ENCODE results near the gene TSPAN9.

Gene TSPAN9

DNA sequence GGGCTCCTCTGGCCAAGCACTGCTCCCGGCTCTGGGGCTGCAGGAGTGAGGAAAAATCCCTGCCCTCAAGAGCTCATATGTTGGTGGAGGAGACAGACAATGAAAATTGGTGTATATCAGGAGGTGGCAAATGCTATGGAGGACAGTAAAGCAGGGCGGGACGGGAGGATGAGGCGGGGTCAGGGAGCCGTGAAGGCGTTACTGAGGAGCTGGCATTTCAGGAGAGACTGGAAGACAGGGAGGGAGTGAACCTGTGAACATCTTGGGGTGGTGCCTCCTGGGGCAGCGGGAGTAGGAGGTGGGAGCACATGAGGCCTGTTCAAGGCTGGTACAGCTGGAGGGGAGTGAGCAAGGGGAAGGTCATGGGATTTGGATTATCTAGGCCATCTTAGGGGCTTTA, 26.6 kb downstream of the TSPAN9 start:
- DNase-seq: no peak

DNA sequence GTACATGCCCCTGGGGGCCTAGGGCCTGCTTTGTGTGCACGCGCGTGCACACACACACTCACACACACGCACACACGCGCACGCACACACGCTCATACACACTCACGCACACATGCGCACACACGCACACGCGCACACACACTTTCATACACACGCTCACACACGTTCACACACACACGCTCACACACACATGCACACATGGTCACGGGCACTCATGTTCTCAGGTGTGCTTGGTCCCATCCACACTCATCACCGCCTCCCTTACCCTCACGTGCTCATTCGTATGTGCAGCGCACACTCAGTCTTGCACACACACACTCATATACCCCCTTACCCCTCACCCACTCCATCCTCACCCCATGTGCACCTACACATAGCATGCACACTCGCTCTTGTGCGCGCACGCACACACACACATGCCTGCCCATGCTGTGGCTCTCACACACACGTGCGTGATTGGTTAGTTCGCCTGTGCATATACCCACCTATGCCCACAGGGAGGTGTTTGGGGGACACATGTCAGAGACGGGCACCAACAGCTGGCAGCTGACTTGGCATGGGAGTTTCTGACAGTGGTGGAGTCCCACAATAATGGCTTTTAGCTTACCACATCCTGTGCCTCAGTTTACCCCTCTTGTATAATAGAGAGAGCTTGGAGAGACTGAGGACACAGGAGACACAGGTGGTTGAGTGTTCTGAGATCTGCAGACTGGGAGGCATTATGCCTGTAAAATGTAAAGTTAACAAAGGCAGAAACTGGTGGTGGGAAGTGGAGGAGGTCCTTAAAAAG, 28.7 kb downstream of the TSPAN9 start:
- DNase-seq: no peak

DNA sequence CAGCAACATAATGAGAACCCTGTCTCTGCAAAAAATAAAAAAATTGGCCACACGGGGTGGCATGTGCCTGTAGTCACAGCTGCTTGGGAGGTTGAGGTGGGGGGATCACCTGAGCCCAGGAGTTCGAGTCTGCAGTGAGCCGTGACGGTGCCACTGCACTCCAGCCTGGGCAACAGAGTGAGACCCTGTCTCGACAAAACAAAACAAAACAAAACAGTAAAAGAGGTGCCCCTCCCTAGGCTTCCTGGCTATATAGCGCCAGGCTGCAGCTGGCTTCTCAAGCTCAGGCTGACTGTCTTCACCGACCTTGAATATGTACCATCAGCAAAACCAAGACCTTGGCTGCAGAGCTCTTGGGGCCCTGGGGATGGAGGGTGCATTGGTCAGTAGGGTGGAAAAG, 29.4 kb downstream of the TSPAN9 start:
- DNase-seq: no peak

DNA sequence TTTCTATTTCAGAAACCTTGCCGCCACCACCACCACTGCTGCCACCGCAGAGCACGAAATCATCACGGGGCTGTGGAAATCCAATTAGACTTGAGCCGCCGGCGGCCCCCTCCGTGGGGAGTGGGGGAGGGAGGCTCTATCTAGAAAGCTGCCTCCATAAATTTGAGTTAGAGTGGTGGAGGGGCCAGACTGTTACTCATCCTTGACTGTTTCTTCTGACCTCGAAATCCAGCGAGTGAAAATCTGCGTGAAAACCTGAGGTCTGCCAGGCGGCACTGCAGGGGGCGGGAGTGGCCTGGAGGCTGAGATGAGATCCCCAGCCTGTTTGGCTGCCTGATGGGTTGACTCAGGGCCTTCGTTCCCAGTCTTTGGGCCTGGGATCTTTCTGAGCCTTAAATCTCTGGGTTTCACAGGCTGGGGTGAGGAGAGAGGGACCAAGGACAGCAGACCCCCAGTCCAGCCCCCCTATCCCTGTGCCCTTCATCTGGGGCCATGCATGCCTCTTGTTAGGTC, 29.9 kb downstream of the TSPAN9 start:
- DNase-seq: no peak

DNA sequence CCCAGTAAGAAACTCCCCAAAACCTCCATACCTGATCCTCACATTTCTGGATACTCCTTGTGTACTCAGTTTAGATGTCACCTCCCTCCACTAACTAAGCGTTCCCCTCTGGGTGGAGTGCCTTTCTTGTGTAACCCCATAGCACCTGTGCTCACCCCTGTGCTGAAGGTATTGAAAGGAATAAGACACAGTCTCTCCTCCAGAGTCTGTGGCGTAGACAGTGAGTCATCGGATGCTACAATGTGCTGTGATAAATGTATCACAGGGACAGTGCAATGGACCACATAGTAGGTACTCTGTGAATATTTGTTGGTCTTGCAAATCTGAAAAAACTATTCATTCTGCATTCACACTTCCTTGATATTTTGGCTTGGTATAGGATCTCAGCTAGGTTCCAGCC, 30.8 kb downstream of the TSPAN9 start:
- no peak for DNase-seq

DNA sequence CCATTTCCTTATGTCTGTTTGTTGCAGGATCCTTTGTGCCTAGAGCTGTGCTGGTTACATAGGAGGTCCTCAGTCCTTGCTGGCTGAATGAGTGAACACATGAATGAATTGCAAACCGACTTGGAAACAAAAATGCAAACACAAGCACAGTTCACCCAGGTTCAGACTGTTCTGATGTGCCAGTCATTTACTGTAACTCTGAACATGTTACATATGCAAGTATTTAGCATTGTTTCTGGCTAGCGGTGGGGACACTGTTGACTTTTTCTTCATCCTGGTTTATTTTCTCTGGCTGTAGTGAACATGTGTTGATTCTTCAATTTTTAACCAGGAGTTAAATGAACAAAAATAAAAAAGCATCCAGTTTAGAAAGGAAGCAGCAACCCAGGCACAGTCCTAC, 33.4 kb downstream of the TSPAN9 start:
- no peak for DNase-seq

DNA sequence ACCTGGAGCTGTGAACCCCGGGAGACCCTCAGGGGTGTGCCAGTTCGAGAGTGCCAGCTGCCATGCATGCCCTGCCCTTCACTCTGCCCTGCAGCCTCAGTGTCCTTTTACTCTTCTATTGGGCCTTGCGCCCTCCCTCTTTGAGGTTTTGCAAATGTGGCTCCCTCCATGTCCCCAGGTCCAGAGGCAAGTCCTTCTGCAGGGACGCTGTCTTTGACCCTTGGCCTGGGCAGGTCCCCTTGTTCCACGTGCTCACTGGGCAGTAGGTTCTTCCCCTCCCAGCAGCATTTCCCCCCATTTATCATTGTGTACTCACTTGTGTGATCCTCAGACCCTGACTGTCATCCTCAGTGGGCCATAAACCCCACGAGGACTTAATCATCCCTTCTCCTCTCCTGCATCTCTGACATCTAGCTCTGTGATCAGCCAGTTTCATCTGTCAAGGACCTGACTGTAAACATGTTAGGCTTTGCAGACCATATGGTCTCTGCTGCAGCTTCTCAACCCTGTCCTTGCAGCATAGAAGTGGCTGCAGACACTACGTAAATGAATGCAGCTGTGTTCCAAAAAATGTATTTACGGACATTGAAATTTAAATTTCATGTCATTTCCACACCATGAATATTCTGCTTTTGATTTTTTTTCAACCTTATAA, 36.6 kb downstream of the TSPAN9 start:
- DNase-seq: no peak

DNA sequence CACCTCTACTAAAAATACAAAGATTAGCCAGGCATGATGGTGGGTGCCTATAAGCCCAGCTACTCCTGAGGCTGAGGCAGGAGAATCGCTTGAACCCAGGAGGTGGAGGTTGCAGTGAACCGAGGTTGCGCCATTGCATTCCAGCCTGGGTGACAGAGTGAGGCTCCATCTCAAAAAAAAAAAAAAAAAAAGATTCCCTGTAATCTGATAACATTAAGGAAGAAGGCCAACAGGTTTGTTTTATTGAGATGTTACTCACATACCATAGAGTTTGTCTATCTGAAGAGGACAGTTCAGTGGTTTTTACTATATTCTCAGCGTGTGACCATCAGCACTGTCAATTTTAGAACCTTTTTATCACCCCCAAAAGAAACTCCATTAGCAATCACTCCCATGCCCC, 37.5 kb downstream of the TSPAN9 start:
- no peak for DNase-seq

DNA sequence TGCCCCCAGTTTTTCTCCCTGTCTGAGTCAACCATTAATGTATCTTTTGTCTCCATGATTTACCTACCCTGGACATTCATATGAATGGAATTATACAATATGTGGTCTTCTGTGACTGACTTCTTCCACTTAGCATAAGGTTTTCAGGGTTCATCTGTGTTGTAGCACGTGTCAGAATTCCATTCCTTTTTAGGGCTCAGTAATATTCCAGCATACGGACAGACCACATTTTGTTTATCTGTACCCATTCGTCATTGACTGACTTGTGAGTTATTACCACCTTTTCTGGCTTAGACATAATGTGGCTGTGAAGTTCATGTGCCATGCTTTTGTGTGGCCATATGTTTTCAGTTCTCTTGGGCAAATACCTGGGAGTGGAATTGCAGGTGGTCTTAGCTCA, 37.9 kb downstream of the TSPAN9 start:
- DNase-seq: no peak

DNA sequence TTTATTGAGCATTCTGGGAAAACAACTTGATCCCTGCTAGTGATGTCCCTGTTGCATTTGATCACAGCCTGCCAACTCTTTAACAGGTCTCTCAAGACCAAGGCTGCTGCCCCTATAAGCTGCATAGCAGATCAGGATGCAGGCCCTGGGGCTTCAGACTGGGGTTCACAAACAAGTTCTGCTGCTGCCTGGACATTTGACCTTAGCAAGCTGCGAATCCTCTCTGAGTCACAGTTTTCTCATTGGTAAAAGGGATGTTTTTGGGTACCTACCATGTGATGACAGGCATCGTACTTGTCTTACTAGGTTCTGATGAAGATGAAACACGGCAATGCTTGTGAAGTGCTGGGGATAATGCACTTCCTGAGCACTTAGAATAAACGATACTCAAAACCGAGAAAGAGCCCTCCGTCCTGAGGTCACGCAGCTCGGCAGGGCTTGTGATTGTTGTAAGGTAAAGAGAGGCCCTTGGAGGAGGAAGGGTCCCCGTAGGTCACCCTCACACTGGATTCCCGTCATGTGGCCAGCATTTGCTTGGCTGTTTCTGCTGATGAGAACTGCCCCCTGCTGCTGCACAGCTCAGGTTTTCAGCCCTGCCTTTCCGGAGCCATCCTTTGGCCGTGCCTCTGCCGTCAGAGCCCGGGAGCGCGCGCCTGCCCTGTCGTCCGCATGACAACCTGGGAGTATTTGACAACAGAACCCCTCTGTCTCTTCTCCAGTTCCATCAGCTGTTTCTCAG, 39.1 kb downstream of the TSPAN9 start:
- DNase-seq: no peak

DNA sequence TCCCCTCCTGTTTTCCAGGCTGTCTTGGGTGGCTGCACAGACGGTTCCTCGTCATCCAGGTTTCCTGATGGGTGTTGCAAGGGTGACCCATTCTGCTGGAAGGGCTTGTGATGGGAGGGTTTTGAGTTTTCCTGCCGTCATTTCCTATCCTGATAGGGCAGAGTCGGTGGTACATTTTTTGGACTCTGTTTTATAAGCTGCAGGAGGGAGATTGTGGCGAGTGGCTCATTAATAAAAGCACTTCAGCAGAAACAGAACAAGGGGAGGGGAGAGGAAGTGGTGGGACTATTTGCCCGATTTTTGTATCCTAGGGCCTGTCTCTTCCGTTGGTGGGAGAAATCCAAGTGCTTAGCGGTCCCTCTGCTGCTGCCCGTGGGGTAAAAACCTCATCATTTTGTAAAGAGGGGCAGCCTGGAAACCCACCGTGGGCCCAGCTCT, 40.0 kb downstream of the TSPAN9 start:
- no peak for DNase-seq

DNA sequence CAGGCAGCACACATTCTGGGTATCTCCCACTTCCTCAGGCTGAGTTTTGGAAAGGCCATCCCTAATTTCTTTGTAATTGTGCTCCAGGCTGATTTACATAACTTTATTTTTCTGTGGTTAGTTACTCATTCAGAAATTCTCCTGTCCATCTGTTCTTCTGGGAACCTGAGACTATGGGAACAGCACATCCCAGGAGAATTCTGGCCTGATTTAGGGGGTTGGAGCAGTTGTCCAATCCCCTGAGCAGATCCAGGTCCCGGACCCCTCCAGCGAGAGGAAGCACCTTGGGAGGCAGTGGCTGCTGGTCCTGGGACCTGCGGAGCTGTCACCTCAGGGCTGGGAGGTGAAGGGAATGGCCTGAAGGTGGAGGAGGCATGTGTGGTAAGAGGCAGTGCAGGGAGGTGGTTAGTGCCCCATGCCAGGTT, 40.4 kb downstream of the TSPAN9 start:
- DNase-seq: no peak

DNA sequence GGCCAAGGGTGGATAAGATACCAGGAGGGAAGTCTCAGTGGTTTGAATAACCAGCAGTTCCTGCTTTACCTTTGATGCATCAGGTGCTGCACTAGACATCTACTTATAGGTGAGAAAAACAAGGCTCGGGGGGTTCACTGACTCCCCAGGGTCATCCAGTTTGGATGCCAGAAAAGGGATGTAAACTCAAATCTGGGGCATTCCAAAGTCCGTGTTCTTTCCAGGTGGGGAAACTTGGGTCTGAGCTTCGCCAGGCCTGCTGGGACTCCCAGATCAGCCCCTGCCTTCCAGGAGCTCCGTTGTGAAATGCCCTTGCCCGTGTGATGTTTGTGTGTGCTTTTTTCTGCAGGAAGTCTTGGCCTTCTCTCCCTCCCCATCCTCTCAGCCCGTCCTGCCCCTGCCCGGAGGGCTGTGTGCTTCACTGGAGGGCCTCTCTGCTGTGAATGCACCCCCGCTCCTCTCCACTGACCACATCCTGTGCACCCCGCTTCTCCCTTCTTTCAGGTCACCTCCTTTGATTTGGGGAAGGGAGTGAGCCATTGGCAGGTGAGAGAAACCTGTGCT, 42.1 kb downstream of the TSPAN9 start:
- no peak for DNase-seq

DNA sequence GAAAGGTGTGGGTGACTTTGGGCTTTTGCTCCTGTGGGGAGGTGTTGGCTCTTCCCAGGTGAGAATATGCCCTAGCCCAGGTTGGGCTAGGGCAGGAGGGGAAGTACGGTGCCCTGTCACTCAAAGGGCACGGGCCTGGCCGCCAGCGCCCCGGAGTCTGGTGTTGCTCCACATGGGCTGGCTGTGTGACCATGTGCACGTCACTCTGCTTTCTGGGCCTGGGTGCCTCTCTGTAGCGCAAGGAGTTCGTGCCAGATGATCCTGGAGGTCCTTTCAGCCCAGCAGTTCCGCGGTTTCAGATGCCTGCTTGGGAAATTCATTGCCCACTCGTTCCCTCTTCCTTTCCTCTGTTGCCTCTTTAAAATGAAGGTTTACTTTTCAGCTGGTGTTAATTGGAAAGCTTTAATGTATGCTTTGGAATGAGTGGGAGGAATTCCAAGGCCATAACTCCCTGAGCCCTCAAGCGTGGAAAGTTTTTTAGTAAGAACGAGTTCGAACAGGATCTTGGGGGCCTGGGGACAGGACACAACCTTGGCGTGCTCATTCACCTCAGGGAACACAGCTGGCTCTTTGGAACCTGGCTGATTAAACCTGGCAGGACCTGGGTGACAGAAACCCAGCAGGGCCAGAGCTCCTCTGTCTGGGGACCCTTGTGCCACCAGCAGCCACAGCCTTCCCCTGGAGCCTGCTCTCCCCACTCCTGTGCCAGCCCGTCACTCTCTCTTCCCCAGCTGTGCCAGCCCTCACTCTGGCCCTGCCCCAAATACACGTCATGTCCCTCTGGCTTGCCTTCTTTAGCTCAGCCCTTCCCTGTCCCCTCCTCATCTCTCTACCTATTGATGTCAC, 42.8 kb downstream of the TSPAN9 start:
- DNase-seq: no peak

DNA sequence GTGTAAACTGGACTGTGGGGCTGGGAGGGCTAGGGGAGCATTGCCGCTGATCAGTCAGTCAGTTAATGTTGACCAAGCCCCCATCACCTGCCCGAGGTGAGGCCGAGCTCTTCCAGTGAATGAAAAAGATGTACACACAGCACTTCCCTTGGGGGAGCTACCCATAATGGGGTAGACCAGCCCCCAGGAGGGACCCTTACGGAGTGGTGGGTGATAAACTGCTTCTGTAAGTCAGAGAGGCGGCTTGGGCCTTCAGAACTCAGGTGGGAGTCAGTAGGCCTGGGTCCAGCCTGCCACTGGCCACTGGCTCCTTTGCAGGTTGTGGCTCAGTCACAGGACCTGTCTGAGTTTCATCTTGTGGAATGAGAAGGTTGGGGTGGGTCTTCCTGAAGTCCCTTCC, 43.5 kb downstream of the TSPAN9 start:
- no peak for DNase-seq

DNA sequence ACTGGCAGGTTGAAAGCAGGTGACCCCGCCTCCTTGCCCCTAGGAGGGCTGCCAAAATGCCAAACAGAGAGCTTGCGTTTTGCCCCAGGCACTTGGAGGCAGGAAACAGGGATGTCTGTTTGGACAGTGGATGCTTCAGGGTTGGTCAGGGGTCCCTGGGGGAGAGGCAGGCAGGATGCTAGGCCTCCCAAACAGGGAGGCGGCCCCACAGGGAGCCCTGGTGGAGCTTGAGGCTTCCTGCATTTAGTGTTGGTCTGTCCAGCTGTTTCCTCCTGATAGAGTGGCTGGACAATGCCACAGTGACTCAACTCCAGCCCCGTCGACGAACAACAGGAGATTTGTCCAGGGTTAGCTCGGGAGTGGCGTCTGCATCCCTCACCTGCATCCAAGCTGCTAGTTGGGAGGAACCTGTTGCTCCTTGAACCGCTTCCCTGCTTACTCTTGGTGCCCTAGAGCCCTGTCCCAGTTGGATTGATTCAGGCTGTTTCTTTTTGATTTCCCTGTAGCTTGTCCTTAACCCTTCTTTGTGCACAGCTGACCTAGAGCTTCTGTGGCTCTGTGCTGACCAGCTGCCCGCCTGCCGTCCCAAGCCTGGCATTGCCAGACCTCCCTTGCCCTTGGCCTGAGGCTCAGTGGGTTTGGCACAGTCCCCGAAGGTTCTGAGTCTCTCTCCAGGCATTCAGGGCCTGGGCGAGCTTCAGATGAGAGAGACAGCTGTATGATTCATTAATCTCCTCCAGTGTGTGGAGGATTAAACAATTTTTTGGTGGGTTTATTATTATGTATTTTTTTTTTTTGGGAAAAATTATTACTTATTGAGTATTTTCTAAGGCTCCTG, 45.9 kb downstream of the TSPAN9 start:
- no peak for DNase-seq

DNA sequence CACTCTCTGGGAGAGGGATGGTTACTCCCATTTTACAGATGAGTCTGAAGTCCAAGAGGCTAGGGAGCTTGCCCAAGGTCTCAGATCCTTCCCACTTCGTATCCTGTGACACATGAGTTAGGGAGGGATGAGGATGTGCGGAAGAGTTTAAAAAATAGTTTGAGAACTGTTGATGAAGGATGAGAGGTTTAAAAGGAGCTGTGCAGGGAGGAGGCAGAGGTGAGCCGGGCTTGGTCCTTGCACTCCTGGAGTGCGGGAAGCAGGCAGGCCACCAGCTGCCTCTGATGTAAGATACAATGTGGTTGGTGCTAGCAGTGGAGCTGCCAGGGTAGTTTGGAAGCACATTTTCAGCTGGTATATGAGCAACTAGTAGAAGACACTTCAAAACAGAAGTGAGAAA, 46.5 kb downstream of the TSPAN9 start:
- DNase-seq: no peak

DNA sequence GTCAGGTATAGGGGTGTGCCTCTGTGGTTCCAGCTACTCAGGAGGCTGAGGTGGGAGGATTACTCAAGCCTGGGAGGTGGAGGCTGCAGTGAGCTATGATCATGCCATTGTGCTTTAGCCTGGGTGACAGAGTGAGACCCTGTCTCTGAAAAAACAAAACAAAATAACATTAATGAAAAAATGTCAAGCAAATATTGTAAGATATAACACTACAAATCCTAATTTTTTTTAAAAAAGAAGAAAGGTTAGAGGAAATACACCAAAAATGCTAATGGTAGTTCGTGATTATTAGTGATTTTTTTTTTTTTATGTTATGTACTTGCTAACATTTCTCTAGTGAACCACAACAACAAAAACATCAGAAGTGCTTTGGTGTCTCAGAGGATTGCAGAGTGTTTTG, 47.7 kb downstream of the TSPAN9 start:
- no peak for DNase-seq

DNA sequence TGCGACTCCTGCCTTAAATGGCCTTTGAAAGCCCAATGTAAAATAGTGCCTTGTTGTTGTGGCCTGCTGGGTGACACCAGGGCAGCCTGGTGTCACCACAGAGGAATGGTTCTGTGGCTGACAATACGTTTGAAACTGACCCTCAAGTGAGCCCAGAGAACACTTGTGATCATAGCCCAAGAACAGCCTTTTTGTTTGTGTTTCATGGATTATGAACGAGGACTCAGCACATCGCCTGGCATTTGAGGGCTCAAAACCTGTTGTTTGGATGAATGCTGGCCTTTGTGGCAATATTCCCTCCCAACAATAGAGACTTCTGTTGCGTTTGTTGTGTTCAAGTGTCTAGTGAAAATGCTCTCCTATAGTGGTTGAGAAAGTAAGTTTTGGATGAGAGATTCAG, 48.5 kb downstream of the TSPAN9 start:
- DNase-seq: no peak

DNA sequence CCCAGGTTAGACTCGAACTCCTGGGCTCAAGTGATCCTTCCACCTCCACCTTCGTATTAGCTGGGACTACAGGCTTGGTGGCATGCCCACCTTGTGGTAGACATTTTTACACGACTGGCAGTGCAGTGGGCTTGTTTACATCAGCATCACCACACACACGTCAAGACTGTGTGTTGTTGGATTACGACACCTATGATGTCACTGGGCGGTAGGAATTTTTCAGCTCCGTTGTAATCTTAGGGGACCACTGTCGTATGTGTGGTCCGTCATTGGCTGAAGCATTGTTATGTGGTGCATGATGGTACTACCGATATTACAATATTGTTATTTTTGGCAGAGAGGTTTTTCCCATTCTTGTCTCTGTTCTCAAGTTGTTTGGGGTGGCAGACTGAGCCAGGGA, 50.7 kb downstream of the TSPAN9 start:
- no peak for DNase-seq

DNA sequence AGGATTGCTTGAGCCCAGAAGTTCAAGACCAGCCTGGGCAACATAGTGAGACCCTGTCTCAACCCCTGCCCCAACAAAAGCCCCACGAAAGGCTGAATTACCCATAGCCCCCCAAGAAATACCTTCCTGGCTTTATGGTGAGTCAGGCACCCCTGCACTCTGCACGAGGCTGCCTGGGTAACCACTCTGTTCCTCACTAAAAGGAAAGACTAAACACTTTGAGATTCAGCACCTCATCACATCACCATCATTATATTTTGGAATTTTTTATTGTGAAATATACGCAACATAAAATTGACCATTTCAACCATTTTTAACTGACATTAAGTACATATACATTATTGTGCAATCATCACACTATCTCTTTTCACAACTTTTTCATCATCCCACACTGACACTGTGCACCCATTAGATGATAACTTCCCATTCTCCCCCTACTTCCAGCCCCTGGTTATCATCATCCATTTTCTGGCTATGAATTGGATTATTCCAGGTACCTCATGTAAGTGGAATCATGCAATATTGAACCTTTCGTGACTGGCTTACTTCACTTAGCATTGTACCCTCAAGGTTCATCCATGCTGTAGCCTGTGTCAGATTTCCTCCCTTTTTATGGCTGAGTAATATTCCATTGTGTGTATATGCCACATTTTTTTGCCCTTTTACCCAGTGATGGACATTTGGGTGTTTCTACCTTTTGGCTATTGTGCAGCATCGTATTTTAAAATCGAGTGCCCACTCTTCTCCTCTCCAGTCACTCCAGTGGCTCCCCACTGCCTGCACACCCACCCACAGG, 51.5 kb downstream of the TSPAN9 start:
- DNase-seq: no peak

Data from CD4-positive, alpha-beta T cell treated with Interleukin-17A for 4 hours (primary cell).